KOPT-K1 (cell line): Measurements from ENCODE around the gene DHDH.

Source experiments
- H3K27ac ChIP-seq: fragments of 200-600 bp; sonication (generic); 2 replicates; pipeline ENCODE4 v1.5.1; 2016; ENCODE audit warnings: antibody characterized with exemption, mild to moderate bottlenecking, low read depth, low read length; ENCODE audit not compliant: poor library complexity, severe bottlenecking
- H3K36me3 ChIP-seq: fragments of 200-600 bp; sonication (generic); 2 replicates; pipeline ENCODE4 v1.5.1; 2017; ENCODE audit warnings: antibody characterized with exemption, mild to moderate bottlenecking, low read length, moderate library complexity; ENCODE audit not compliant: insufficient read depth
- H3K9me3 ChIP-seq: fragments of 200-600 bp; sonication (generic); 2 replicates; pipeline ENCODE4 v1.5.1; 2017; ENCODE audit warnings: antibody characterized with exemption, low read length, mild to moderate bottlenecking; ENCODE audit not compliant: insufficient read depth, poor library complexity, severe bottlenecking

DHDH gene

GRCh38 chr19:48985711-48986110 lies 52.2 kb downstream of the DHDH start:
- Histone ChIP-seq H3K27ac (no peak overlapping the region), H3K9me3 (no peaks in the 10 kb centered on the region), H3K36me3 (peaks cover 59% of the 10 kb centered on the region)

GRCh38 chr19:48986211-48986610 lies 52.7 kb downstream of the DHDH start:
- Histone ChIP-seq H3K36me3 (peaks cover 62% of the 10 kb centered on the region), H3K27ac (no peak overlapping the region), H3K9me3 (no peaks in the 10 kb centered on the region)

- no peaks in the 10 kb centered on the region for H3K9me3 ChIP-seq
- H3K36me3 ChIP-seq: peaks cover 53% of the 10 kb centered on the region
- no peak overlapping the region for H3K27ac ChIP-seq
These were observed 53.8 kb downstream of the DHDH start for GRCh38 chr19:48987323-48987722.

GRCh38 chr19:48988286-48988685 lies 54.8 kb downstream of the DHDH start:
- no peak overlapping the region for H3K27ac ChIP-seq
- H3K9me3 ChIP-seq: no peaks in the 10 kb centered on the region
- H3K36me3 ChIP-seq: peaks cover 44% of the 10 kb centered on the region

GRCh38 chr19:48988860-48989259 lies 55.4 kb downstream of the DHDH start:
- Histone ChIP-seq H3K36me3 (peaks cover 40% of the 10 kb centered on the region), H3K27ac (no peak overlapping the region), H3K9me3 (no peaks in the 10 kb centered on the region)

- Histone ChIP-seq H3K27ac (no peak overlapping the region), H3K9me3 (no peaks in the 10 kb centered on the region), H3K36me3 (peaks cover 34% of the 10 kb centered on the region; the same call in 1 of the 2 replicates)
These were observed 56.3 kb downstream of the DHDH start for GRCh38 chr19:48989701-48990291.

- peaks cover 28% of the 10 kb centered on the region; the same call in 1 of the 2 replicates for H3K36me3 ChIP-seq
- H3K27ac ChIP-seq: no peak overlapping the region
- H3K9me3 ChIP-seq: no peaks in the 10 kb centered on the region
These were observed 56.9 kb downstream of the DHDH start for GRCh38 chr19:48990400-48990799.

GRCh38 chr19:48991011-48991609 lies 57.6 kb downstream of the DHDH start:
- Histone ChIP-seq H3K36me3 (peaks cover 21% of the 10 kb centered on the region; the same call in 1 of the 2 replicates), H3K9me3 (no peaks in the 10 kb centered on the region), H3K27ac (no peak overlapping the region)

- Histone ChIP-seq H3K27ac (peak overlapping the region; percentile 89), H3K36me3 (peaks cover 21% of the 10 kb centered on the region; the same call in 1 of the 2 replicates), H3K9me3 (no peaks in the 10 kb centered on the region)
These were observed 58.5 kb downstream of the DHDH start for GRCh38 chr19:48991873-48992580.

- Histone ChIP-seq H3K36me3 (peaks cover 21% of the 10 kb centered on the region; the same call in 1 of the 2 replicates), H3K9me3 (no peaks in the 10 kb centered on the region), H3K27ac (peak overlapping the region; percentile 89)
These were observed 59.2 kb downstream of the DHDH start for GRCh38 chr19:48992581-48993174.

GRCh38 chr19:48993175-48994034 lies 59.9 kb downstream of the DHDH start, which contains the start of the genes GYS1 and RUVBL2:
Gene GYS1, minus strand, starts transcription at chr19:48993309. Its CDS starts 197 bp downstream, at chr19:48993112.
Gene RUVBL2, plus strand, starts transcription at chr19:48993887. Its CDS starts 25 bp downstream, at chr19:48993912.
- Histone ChIP-seq H3K36me3 (peaks cover 15% of the 10 kb centered on the region; the same call in 1 of the 2 replicates), H3K27ac (peak within 1 kb of the TSS; percentile 89), H3K9me3 (no peaks in the 10 kb centered on the region)

- peak overlapping the region; percentile 89 for H3K27ac ChIP-seq
- H3K36me3 ChIP-seq: peaks cover 12% of the 10 kb centered on the region; the same call in 1 of the 2 replicates
These were observed 60.5 kb downstream of the DHDH start for GRCh38 chr19:48994035-48994386.

More at GRCh38 chr19:48994035-48994386, 60.5 kb downstream of the DHDH start:
- no peaks in the 10 kb centered on the region for H3K9me3 ChIP-seq
